T follicular helper cell (primary cell): Measurements from ENCODE around the gene SLCO2B1.

Experiments used
- DNase-seq: peaks from one replicate; pipeline ENCODE4 v3.0.0-alpha.2; 2020; ENCODE audit warnings: low read depth

SLCO2B1 gene

GRCh38 chr11:75145196-75145971, 5.5 kb upstream of the SLCO2B1 start:
- DNase-seq = no peak

DNA sequence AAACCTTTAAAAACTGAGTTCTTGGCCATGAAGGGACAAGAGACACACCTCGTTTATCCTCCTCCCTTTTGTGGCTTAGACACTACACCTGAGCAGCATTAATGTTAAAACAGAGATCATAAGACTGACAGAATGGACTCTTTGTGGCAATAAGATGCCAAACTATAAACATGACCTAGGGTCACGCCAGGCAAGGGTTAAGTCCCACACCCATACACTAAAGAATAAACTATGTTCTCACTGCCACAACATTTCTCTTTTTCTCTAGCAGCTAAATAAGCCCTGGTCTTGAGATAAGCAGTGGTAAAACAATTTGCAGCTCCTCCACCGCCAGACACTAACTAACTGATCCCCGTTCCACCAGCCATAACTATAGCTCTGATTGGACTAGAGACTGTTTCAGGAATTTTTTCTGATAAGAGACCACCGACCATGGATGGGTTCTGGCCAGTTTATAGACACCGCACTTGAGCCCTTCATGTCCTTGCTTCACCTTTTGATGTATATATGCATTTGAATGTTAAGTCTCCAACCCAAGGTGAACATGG, 4.9 kb upstream of the SLCO2B1 start:
- DNase-seq = no peak

DNA sequence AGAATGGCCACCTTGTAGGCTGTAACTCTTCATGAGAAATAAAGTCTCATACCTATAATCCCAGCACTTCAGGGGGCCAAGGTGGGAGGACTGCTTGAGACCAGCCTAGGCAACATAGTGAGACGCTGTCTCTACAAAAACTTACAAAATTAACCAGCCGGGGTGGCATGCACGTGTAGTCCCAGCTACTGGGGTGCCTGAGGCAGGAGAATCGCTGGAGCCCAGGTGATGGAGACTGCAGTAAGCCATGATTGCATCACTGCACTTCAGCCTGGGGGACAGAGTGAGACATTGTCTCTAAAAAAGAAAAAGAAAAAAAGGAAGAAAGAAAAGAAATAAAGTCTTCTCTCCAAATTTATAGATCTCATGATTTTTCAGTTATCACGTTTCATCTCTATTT, 4.2 kb upstream of the SLCO2B1 start:
- DNase-seq = no peak

- no peak for DNase-seq
These were observed 3.6 kb upstream of the SLCO2B1 start for GRCh38 chr11:75147191-75147874.

- DNase-seq = no peak
These were observed 3.0 kb upstream of the SLCO2B1 start for GRCh38 chr11:75147875-75148263.

- no peak for DNase-seq
These were observed 2.4 kb upstream of the SLCO2B1 start for GRCh38 chr11:75148436-75148983.

DNA sequence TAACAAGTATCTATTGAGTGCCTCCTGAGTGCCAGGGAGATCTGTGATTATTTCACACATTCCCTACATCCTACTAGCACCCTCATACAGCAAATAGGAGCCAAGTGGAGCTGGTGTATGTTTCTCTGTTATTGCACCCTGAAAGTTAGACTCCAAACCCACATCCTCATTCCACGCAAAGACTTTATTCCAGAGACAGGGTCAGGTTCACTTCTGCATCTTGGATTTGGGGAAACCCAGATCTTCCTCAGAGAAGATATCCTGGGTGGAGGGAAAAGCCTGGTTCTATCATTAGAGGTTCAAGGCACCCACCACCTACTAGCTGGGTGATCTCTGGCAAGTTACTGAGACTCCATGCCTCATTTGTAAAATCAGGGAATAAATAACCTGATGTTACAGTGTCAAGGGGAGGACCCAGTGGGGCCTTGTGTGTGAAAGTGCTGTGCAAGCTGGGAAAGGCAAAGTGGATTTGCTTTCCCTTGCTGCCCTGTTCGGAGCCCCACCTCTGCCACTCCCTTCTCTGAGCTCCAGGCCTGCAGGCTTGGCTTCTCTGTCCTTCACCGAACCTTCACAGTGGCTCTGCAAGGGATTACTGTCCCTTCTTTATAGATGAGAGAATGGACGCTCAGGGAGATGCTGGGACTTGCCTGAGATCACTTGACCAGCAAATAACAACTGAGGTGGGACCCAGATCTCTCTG, 991 bp upstream of the SLCO2B1 start:
- DNase-seq = no peak

GRCh38 chr11:75151346-75152047, 590 bp downstream of the SLCO2B1 start:
- no peak for DNase-seq

GRCh38 chr11:75152090-75152489, 1.2 kb downstream of the SLCO2B1 start:
- no peak for DNase-seq

- DNase-seq = no peak
These were observed 1.9 kb downstream of the SLCO2B1 start for GRCh38 chr11:75152651-75153427.

GRCh38 chr11:75154646-75155569, 4.0 kb downstream of the SLCO2B1 start:
- no peak for DNase-seq

GRCh38 chr11:75155570-75156422, 4.9 kb downstream of the SLCO2B1 start:
- no peak for DNase-seq

DNA sequence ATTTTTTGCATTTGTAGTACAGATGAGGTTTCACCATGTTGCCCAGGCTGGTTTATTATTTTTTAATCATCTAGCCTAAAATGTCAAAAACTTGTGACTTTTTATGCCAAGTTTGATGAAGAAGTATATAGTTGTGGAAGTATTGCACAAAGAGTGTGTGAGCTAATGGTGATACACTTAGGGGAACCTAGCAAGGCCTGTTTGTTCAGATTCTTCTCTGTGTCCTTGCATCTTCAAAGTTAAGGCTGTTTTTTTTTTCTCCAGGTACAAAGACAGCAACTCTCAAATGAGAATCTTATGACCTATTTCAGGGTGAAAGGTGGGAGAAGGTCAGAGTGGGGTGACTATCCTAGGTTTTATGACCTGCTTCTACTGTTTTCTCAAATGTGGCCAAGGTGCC, 7.3 kb downstream of the SLCO2B1 start:
- DNase-seq = no peak

- DNase-seq = no peak
These were observed 7.8 kb downstream of the SLCO2B1 start for GRCh38 chr11:75158696-75159150.

GRCh38 chr11:75159151-75159953, 8.4 kb downstream of the SLCO2B1 start:
- DNase-seq = no peak

DNA sequence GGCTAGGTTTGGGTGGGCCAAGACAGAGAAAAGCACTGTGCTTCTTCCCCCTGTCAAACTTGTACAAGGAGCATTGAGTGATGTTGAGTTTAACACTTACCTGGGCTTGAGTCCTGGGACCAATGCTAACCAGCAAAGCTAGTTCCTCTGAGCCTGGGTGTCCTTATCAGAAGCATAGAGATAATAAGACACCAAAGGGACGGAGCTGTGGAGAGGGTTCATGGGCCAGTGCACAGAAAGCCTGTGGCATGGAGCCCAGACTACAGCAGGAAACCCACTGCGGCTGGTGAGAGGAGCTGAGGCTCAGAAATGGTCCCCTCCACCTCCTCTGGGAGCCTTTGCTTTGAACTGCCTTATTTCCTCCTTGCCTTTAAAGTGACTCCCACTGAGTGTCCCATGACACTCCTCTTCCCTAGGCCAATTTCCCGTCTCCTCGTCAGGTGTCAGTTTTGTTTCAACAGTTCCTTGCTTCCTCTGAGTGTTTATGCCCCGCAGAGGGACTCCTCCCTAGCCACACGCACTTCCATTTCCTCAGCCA, 9.4 kb downstream of the SLCO2B1 start:
- no peak for DNase-seq

DNA sequence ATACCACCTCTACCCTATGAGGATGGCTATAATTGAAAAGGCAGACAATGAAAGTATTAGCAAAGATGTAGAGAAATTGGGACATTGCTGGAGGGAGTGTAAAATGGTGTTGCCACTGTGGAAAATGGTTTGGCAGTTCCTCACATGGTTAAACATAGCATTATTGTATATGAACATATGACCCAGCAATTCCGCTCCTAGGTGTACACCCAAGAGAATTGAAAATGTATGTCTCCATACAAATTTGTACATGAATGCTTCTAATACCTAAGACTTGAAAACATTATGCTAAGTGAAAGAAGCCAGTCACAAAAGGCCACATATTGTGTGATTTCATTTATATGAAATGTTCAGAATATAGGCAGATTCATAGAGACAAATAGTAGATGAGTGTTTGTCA, 10.0 kb downstream of the SLCO2B1 start:
- no peak for DNase-seq
